Measurements from ENCODE around the gene SLC36A1.

- TF ChIP-seq CTCF (optimal IDR thresholded peaks at IDR 0.05 in 1 of 3, IDR thresholded peaks at IDR 0.05 in 1 of 3, conservative IDR thresholded peaks at IDR 0.05 in 1 of 3; ENCODE audit: extremely low read depth in 1 of 3, insufficient read depth in 2 of 3, low read length in 3 of 3) (no peak), EZH2 (IDR thresholded peaks at IDR 0.05; ENCODE audit: low read length) (no peak)
Observed at GRCh38 chr5:151449297-151449696, 1.9 kb downstream of the SLC36A1 start.
